Ascending aorta (tissue), 2 donors: ENCODE results near the gene OPRM1. TPM values are rescaled to one million over a fixed set of nuclear protein-coding genes. Genes with fewer than 3 reads are reported as not detected.

Source experiments
- DNase-seq, 2 donors: peaks; one replicate each; pipeline ENCODE4 v3.0.0-alpha.2; 2019; ENCODE audit warnings: low spot score in 2 of 2
- H3K27ac ChIP-seq, 2 donors: fragments of 200-600 bp; sonication (generic); one replicate each; pipeline ENCODE4 v1.5.1; 2016 to 2017; ENCODE audit warnings: mild to moderate bottlenecking in 1 of 2
- H3K27me3 ChIP-seq: fragments of 200-600 bp; sonication (generic); one replicate; pipeline ENCODE4 v1.5.1; 2017
- H3K36me3 ChIP-seq, 2 donors: fragments of 200-600 bp; sonication (generic); one replicate each; pipeline ENCODE4 v1.5.1; 2016
- H3K4me1 ChIP-seq, 2 donors: fragments of 200-600 bp; sonication (generic); one replicate each; pipeline ENCODE4 v1.5.1; 2016 to 2017; ENCODE audit warnings: mild to moderate bottlenecking in 1 of 2
- H3K4me3 ChIP-seq, 2 donors: fragments of 200-600 bp; sonication (generic); one replicate each; pipeline ENCODE4 v1.5.1; 2016 to 2017; ENCODE audit warnings: mild to moderate bottlenecking in 1 of 2
- H3K9me3 ChIP-seq, 2 donors: fragments of 200-600 bp; sonication (generic); one replicate each; pipeline ENCODE4 v1.5.1; 2016
- CTCF ChIP-seq, 3 experiments: fragments of 200-600 bp in 2 of 3; fragments of 450-650 bp in 1 of 3; sonication (generic) in 2 of 3; IDR thresholded peaks; one replicate each; pipeline ENCODE4 v1.5.1; 2016 to 2019; ENCODE audit warnings: antibody characterized with exemption in 3 of 3, mild to moderate bottlenecking in 1 of 3, moderate library complexity in 1 of 3
- intact Hi-C: fragments of 100-400 bp; cut with DNase I; formaldehyde crosslinking; loops from one replicate; pipeline ENCODE4 v1.15.1; 2023
- total RNA-seq: library from RNA; depleted of rRNA; stranded (reverse); fragments of >200 nt; gene quantifications from one replicate; pipeline ENCODE4 v1.1.0, GENCODE V29; 2016

OPRM1 gene
- total RNA-seq, 1 donor from 2014 or later: not detected

DNA sequence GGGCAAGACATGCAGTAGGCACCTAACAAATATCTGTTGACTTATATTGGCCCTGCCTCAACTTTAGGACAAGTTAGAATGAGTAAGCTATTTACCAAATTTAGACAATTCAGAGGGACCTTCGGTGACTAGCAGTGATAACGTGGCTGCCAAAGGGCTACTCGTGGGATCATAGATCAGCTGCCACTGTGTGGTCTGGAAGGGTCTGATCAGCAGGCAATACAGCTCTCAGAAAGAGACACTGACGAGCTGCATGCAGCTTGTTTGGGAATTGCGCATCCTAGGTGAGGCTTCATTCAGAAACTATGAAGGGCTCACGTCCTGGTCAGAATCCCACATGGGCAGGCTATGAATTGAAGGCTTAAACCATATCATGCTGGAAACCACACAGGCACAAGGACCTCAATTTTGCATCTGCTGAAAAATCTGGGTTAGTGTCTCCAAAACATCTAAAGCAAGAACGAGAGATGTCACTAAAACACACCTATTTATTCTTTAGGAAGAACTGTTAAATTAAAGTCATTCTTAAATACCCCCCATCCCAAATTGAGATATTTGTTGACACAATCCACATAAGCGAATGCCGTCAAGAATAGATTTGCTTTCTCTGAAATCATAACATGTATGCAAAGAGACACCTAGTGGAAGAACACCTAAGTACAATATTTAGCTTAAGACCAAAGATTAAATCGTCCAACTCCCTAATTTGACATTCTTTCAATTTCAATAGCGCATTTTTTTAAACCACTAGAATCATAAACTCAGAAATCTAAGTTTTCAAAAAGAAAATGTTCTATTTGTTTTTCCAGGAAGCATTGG, 238.0 kb downstream of the OPRM1 start:
- H3K4me1 ChIP-seq: peaks cover 0 to 2% of the 10 kb centered on the region in 2 donors
- no peaks in the 10 kb centered on the region for H3K36me3 ChIP-seq
- H3K27ac ChIP-seq: no peak overlapping the region
- no peak for DNase-seq
- H3K9me3 ChIP-seq: no peaks in the 10 kb centered on the region
- H3K4me3 ChIP-seq: peak overlapping the region in 1 of 2 donors; percentile 44
- no peaks in the 10 kb centered on the region for H3K27me3 ChIP-seq
- intact Hi-C loops: loop anchor here (1.0 to 5.0 kb wide), 3 partner anchors 123 to 1045 kb away; no protein-coding TSS in a partner anchor
- TF ChIP-seq CTCF (IDR thresholded peaks at IDR 0.05): peak; percentile 33 to 65 (median 43)

DNA sequence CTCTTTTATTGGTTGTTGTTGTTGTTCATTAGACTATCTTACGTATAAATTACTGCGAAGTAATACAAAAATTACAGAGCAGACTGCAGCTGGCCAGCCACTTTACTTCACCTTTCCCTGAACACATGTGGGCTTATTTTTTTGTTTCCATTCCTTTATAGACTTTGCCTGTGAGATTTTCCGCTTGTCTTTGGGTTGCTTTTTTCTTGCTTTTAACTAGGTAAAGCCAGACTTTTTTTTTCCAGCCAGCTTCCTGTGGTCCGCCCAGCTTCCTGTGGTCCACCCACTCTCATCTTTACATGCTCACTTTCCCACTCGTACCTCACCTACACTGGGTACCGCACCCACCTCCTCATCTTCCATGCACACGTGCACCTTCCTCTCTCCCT, 238.6 kb downstream of the OPRM1 start:
- no peak for DNase-seq
- Histone ChIP-seq H3K36me3 (no peaks in the 10 kb centered on the region), H3K4me3 (peak overlapping the region in 1 of 2 donors; percentile 44), H3K9me3 (no peaks in the 10 kb centered on the region), H3K4me1 (peaks cover 0 to 2% of the 10 kb centered on the region in 2 donors), H3K27me3 (no peaks in the 10 kb centered on the region), H3K27ac (no peak overlapping the region)
- TF ChIP-seq CTCF (IDR thresholded peaks at IDR 0.05): no peak
- intact Hi-C loops: loop anchor here (1.0 to 5.0 kb wide), 3 partner anchors 123 to 1045 kb away; no protein-coding TSS in a partner anchor

GRCh38 chr6:154280521-154280920, 241.5 kb downstream of the OPRM1 start:
- intact Hi-C loops: no loop called here
- Histone ChIP-seq H3K4me1 (peaks cover 0 to 2% of the 10 kb centered on the region in 2 donors), H3K9me3 (peaks cover 0 to 7% of the 10 kb centered on the region in 2 donors)

GRCh38 chr6:154284313-154284853, 245.3 kb downstream of the OPRM1 start:
- H3K36me3 ChIP-seq: no peaks in the 10 kb centered on the region
- H3K27ac ChIP-seq: no peak overlapping the region
- H3K4me1 ChIP-seq: no peaks in the 10 kb centered on the region
- no peak overlapping the region for H3K4me3 ChIP-seq
- intact Hi-C loops: no loop called here
- DNase-seq: no peak
- peaks cover 0 to 7% of the 10 kb centered on the region in 2 donors for H3K9me3 ChIP-seq
- no peaks in the 10 kb centered on the region for H3K27me3 ChIP-seq
- no peak for TF ChIP-seq CTCF (IDR thresholded peaks at IDR 0.05)

More at GRCh38 chr6:154280521-154280920, 241.5 kb downstream of the OPRM1 start:
- no peaks in the 10 kb centered on the region for H3K36me3 ChIP-seq
- no peaks in the 10 kb centered on the region for H3K27me3 ChIP-seq
- no peak overlapping the region for H3K4me3 ChIP-seq
- DNase-seq: no peak
- H3K27ac ChIP-seq: no peak overlapping the region
- TF ChIP-seq CTCF (IDR thresholded peaks at IDR 0.05): no peak

GRCh38 chr6:154285826-154286225, 246.8 kb downstream of the OPRM1 start:
- Histone ChIP-seq H3K9me3 (peaks cover 0 to 7% of the 10 kb centered on the region in 2 donors), H3K27me3 (no peaks in the 10 kb centered on the region), H3K36me3 (no peaks in the 10 kb centered on the region), H3K27ac (no peak overlapping the region), H3K4me1 (no peaks in the 10 kb centered on the region), H3K4me3 (no peak overlapping the region)
- no peak for DNase-seq
- no peak for TF ChIP-seq CTCF (IDR thresholded peaks at IDR 0.05)
- intact Hi-C loops: no loop called here
